Tibial artery (tissue), 4 donors: Measurements from ENCODE around the gene MGAT5.

ENCODE experiments used
- DNase-seq, 2 donors: peaks; one replicate each; pipeline ENCODE4 v3.0.0-alpha.2; 2019
- H3K27ac ChIP-seq, 2 donors: fragments of 200-600 bp; sonication (generic) in 1 of 2; 1 replicate in 1 of 2; 2 replicates in 1 of 2; pipeline ENCODE4 v1.5.1; 2018 to 2019; ENCODE audit warnings: mild to moderate bottlenecking in 1 of 2
- H3K27me3 ChIP-seq, 2 donors: fragments of 200-600 bp; sonication (generic) in 1 of 2; one replicate each; pipeline versions ENCODE4 v1.5.1 to v1.6.0; 2016 to 2019
- H3K36me3 ChIP-seq, 3 donors: fragments of 200-600 bp; sonication (generic) in 2 of 3; one replicate each; pipeline ENCODE4 v1.5.1; 2016 to 2019; ENCODE audit warnings: mild to moderate bottlenecking in 2 of 3
- H3K4me1 ChIP-seq, 4 donors: fragments of 200-600 bp; sonication (generic) in 2 of 4; 1 replicate in 3 of 4; 2 replicates in 1 of 4; pipeline ENCODE4 v1.5.1; 2016 to 2019
- H3K4me3 ChIP-seq, 2 donors: fragments of 200-600 bp; sonication (generic) in 1 of 2; 1 replicate in 1 of 2; 2 replicates in 1 of 2; pipeline ENCODE4 v1.5.1; 2018 to 2019; ENCODE audit warnings: mild to moderate bottlenecking in 2 of 2
- H3K9me3 ChIP-seq, 3 donors: fragments of 200-600 bp; sonication (generic) in 1 of 3; one replicate each; pipeline ENCODE4 v1.5.1; 2016 to 2019
- intact Hi-C: fragments of 100-400 bp; cut with DNase I; formaldehyde crosslinking; loops from one replicate; pipeline ENCODE4 v1.15.0; 2023; ENCODE audit warnings: low total_unique reads
- TF ChIP-seq, protein P1 (sequence below), 2 experiments: fragments of 200-600 bp in 1 of 2; fragments of 450-650 bp in 1 of 2; IDR thresholded peaks; one replicate each; pipeline ENCODE4 v1.5.1; 2017 to 2019; ENCODE audit warnings: antibody characterized with exemption in 2 of 2, mild to moderate bottlenecking in 1 of 2, moderate library complexity in 1 of 2

Gene MGAT5

DNA sequence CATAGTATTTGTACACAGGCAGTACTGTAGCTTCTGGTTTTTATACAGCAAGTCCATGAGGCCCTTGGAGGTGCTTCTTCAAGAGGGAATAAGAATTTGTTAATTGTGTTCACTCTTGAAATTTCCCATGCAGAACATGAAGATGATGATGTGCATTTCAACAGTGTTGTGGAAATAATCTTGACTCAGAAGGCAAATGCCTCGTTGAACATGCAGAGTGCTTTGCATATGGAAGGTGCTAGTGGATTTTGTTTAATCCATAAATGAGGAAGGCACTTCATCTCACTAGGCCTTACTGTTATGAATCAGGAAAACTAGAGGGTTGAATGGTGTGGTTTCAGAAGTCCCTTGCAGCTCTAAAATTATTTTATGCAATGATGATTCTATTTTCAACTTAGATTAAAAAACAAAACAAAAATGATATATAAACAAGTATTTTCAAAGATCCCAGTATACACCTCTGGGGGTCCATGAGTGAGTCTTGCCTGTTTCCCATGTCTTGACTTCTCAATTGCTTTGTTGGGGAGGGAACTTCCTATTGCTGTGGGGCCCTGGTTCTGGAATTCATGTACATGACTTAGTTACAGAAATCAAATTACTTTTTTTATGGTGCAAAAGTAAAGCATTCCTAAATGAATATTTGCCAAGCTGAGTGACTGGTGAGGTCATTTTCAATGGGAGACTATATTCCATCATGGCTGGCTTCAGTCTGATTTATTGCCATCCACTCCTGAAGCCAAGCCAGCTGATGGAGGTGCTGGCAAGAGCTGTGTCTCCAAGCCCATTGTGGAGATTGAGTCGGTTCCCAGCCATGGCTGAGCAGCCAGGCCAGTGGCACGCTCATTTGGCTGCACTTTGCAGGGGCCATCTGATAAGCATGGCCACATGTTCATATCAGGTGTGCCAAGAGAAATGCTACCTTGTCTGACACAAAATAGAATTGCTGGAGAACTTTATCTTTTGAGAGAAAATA lies 56.5 kb downstream of the MGAT5 start:
- Histone ChIP-seq H3K4me1 (peaks cover 0 to 17% (median 6%) of the 10 kb centered on the region in 4 donors), H3K4me3 (no peak overlapping the region), H3K9me3 (no peaks in the 10 kb centered on the region), H3K27me3 (no peaks in the 10 kb centered on the region), H3K27ac (no peak overlapping the region), H3K36me3 (no peaks in the 10 kb centered on the region)
- TF ChIP-seq, protein P1, sequence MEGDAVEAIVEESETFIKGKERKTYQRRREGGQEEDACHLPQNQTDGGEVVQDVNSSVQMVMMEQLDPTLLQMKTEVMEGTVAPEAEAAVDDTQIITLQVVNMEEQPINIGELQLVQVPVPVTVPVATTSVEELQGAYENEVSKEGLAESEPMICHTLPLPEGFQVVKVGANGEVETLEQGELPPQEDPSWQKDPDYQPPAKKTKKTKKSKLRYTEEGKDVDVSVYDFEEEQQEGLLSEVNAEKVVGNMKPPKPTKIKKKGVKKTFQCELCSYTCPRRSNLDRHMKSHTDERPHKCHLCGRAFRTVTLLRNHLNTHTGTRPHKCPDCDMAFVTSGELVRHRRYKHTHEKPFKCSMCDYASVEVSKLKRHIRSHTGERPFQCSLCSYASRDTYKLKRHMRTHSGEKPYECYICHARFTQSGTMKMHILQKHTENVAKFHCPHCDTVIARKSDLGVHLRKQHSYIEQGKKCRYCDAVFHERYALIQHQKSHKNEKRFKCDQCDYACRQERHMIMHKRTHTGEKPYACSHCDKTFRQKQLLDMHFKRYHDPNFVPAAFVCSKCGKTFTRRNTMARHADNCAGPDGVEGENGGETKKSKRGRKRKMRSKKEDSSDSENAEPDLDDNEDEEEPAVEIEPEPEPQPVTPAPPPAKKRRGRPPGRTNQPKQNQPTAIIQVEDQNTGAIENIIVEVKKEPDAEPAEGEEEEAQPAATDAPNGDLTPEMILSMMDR (IDR thresholded peaks at IDR 0.05) = no peak
- peak in 1 of 2 donors; percentile 68 for DNase-seq
- intact Hi-C loops = no loop called here

GRCh38 chr2:134312482-134312881 lies 58.6 kb downstream of the MGAT5 start:
- Histone ChIP-seq H3K4me3 (no peak overlapping the region), H3K27me3 (no peaks in the 10 kb centered on the region), H3K36me3 (no peaks in the 10 kb centered on the region), H3K27ac (no peak overlapping the region), H3K4me1 (peaks cover 0 to 17% (median 6%) of the 10 kb centered on the region in 4 donors), H3K9me3 (no peaks in the 10 kb centered on the region)
- intact Hi-C loops = no loop called here
- TF ChIP-seq, protein P1 (IDR thresholded peaks at IDR 0.05) = no peak
- no peak for DNase-seq

DNA sequence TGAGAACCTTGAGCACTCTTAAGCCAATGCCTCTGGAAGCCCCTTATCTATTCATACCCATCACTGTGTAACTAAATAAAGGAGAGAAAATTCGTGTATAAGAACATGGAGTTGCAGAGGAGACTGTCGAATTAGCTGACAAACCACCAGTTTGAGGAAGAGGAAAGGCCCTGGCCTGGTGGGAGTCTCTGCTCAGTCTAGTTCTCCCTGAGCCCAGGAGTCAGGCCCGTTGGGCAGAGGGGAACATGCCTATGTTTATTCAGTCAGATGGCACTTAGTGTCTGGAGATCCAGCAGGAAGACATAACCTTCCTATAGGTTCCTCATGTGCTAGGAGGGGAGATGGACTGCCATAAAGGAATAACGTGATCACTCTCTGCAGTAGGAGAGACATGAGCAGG lies 60.3 kb downstream of the MGAT5 start:
- no peaks in the 10 kb centered on the region for H3K9me3 ChIP-seq
- peak in 1 of 2 donors; percentile 64 for DNase-seq
- H3K27ac ChIP-seq = no peak overlapping the region
- no peak overlapping the region for H3K4me3 ChIP-seq
- H3K27me3 ChIP-seq = no peaks in the 10 kb centered on the region
- intact Hi-C loops = no loop called here
- H3K36me3 ChIP-seq = peaks cover 0 to 12% (median 11%) of the 10 kb centered on the region in 3 donors
- H3K4me1 ChIP-seq = peaks cover 0 to 17% (median 6%) of the 10 kb centered on the region in 4 donors
- TF ChIP-seq, protein P1 (IDR thresholded peaks at IDR 0.05) = no peak

- TF ChIP-seq, protein P1 (IDR thresholded peaks at IDR 0.05) = no peak
- Histone ChIP-seq H3K4me1 (peaks cover 0 to 16% (median 6%) of the 10 kb centered on the region in 4 donors), H3K27ac (no peak overlapping the region), H3K27me3 (no peaks in the 10 kb centered on the region), H3K4me3 (no peak overlapping the region), H3K36me3 (peaks cover 0 to 12% (median 11%) of the 10 kb centered on the region in 3 donors), H3K9me3 (no peaks in the 10 kb centered on the region)
- intact Hi-C loops = no loop called here
- no peak for DNase-seq
These were observed 61.0 kb downstream of the MGAT5 start for GRCh38 chr2:134314681-134315368.

DNA sequence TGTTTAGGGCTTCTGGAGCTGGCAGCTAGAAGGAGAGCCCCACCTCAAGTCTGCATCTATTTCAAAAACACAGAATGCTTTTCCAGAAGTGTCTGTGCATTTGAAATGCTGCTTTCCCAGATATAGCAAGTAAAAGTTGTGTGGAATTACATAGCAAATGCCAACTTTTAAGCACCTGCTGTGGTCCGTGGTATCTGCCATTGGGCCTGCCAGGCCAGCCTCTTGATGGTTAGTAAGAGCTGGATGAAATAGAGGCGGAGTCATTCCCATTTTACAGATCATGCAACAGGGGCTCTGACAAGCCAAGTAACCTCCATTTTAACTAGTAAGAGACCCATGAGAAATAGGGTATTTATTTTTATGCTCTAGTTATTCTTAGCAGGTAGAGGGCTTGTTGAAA lies 61.6 kb downstream of the MGAT5 start:
- H3K9me3 ChIP-seq = no peaks in the 10 kb centered on the region
- H3K27ac ChIP-seq = no peak overlapping the region
- no peaks in the 10 kb centered on the region for H3K27me3 ChIP-seq
- no peak overlapping the region for H3K4me3 ChIP-seq
- H3K36me3 ChIP-seq = peaks cover 0 to 12% (median 11%) of the 10 kb centered on the region in 3 donors
- intact Hi-C loops = no loop called here
- no peak for DNase-seq
- TF ChIP-seq, protein P1 (IDR thresholded peaks at IDR 0.05) = no peak
- H3K4me1 ChIP-seq = peaks cover 0 to 10% (median 4%) of the 10 kb centered on the region in 4 donors
